Activated T-helper 9 cell treated with anti-CD3 and anti-CD28 coated beads, Interleukin-2, amount 50 U/mL, for 16 hours (primary cell): ENCODE measurements around the gene GLIS2.

ENCODE experiments used
- DNase-seq: peaks from one replicate; pipeline ENCODE4 v3.0.0-alpha.2; 2020; ENCODE audit warnings: low read depth

Gene GLIS2

DNA sequence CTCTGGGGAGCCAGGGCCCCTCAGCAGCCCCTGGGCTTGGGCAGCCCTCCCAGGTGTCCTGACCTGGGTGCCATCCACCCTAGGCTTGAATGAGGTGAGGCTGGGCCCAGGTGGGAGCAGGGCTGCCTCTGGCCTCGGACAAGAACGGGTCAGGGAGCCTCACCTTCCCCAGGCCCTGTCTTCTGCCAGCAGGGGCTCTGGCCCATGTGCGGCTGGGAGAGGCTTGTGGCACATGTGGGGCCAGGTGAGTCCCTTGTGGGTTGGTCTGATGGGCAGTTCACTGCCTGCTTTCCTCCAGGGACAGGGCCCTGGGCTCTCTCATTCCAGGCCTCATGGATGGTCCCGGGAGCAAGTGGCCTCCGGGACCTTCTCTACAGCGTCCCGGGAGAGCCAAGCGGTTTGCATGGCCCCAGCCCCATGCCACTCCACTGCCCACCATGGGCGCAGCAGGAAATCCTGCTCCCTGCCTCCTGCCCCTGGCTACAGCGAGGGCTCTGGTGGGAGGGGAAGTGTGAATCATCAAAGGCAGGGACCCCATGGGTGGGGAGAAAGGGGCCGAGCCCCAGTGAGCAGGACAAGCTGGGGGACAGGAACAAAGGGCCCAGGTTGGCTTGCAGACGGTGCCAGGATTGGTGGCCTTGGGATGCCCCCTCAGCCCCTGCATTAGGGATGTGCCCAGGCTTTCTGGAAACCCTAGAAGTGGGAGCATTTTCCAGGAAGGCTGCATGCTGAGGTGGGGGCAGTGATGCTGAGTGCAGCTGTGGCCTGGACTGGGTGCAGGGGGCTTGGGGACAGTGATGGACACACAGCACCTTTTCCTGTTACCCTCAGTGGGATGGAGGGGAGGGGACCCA lies 68.0 kb downstream of the GLIS2 start:
- DNase-seq = no peak

DNA sequence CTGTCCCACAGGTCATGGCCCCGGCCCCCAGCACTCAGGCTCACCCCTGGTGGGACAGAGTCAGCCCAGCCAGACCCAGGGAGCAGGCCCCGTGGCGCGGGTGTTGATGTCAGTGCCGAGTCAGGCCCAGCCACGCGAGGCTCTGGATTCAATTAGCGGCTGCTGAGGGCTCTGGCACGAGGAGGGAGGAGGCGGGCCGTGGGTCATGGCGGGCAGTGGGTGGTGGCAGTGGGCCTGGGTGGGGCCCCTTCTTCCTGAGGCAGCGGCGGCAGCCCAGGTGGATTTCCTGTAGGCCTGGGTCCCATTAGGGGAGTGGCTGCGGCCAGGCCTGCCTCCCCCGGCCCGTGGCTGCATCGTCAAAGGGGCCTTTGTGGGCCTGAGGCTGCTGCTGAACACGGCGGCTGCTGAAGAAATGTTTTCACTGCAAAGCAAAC lies 68.7 kb downstream of the GLIS2 start:
- no peak for DNase-seq

DNA sequence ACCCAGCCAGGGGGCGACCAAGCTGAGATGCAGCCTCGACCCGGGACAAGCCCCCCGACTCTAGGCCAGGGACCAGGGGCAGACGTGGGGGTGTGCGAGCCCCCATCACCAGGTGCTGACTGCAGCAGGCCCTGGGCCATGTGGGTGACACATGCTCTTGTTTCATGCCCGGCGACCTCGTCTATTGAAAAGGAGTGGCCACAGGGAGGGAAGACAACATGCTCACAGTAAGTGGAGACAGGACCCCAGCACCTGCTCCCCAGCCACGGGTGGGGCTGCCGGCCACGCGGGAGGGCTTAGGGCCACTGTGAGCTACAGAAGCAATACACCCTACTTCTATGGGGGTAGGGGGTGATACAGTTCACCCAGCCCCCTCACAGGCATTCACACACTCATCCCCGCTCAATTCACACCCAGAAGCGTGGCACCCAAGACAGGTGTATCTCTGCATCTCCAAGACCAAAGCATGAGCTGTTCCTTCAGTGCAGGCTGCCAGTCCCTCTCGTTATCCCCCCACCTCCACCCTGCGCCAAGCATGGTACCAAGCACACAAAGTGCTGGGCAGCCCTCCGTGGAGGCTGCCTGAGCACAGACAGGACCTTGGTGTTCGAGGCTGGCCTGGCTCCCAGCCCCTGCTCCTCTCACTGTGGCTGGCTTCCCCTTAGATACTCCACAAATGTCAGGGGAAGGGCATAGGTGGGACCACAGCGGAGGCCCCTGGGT lies 69.4 kb downstream of the GLIS2 start:
- no peak for DNase-seq

DNA sequence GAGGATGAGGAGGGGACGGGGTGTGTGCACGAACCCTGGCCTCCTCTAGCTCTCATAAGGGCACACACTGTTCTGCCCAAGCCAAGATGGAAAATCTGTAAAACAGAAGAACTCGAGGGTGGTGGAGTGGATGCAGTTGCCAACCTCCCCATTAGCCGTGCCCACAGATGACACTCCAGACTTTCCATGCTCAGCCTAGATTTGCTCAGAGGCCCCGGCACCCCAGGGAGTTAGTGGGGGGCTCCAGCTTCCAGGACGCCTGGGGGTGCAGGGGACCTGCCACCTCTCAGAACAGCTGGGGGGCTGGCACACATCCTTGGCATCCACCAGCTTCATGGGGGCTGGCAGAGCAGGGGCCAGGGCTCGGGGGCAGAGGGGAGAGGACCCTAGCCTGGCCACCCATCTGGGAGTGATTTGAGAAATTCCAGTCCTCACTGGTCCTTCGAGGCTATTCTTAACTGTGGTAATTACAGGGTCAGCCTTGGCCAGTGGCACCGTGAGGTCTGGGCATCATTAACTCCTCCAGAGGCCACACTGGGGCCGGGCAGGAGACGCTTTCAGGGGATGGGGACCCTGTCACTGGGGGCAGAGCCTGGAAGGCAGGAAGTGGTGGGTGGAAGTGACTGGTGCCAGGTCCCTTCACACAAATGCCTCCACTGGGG lies 70.1 kb downstream of the GLIS2 start:
- DNase-seq = no peak

DNA sequence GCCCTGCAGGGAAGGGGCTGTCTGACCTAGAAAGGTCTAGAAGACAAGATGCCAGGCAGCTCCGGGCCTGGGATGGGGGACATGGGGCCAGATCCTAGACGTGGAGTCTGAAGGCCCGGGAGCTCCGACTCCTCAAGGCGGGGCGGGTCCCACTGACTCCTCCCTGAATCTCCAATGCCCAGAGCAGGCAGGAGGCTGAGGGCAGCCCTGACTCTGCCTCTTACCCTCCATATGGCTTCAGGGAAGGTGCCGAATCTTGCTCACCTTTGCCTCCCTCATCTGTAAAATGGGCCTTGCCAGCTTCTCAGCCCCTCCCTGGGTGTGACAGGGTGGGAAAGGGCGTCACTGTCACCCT lies 70.6 kb downstream of the GLIS2 start:
- DNase-seq = no peak

DNA sequence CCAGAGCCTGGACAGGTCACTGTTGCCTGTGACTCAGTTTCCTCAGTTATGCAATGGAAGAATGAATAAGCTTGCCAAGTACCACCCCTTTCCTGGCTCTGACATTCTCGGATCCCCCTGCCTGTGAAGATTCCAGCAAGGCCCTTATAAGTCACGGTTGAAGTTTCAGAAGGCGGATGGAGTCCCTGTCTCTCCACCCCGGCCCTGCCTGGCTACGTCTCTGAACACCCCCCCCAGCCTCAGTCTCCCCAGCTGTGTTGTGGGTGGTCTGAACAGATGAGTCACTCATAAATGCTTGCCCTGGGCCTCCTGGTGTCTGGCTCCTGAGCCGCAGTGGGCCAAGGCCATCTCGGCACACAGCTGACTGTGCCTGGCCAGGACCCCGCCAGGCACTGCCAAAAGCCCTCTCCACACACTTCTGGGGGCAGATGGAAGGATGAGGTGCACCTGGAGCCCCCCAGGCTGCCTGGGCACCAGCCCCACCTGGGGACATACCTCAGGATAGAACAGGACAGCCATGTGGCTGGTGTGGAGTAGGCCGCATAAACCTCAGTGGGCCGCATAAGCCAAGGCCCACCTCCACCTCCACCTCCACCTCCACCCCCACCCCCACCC lies 71.2 kb downstream of the GLIS2 start:
- DNase-seq = no peak

DNA sequence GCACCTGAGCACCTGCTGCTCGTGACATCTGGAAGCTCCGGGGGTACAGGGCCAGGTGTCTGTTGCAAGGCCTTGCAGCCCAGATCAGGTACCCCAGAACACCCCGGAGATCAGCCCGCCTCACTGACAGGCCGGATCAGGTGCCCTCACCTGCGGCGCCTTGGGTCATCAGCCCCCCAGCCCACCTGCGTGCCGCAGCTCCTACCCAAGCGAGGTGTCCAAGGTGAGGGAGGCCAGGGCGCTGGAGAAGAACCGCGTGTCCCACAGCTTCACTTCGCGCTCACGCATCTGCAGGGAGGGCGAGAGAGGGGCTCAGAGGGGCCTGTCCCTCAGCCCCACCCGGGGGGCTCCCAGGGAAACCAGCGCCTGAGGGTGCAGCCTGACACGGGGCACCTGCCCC lies 71.9 kb downstream of the GLIS2 start:
- no peak for DNase-seq

DNA sequence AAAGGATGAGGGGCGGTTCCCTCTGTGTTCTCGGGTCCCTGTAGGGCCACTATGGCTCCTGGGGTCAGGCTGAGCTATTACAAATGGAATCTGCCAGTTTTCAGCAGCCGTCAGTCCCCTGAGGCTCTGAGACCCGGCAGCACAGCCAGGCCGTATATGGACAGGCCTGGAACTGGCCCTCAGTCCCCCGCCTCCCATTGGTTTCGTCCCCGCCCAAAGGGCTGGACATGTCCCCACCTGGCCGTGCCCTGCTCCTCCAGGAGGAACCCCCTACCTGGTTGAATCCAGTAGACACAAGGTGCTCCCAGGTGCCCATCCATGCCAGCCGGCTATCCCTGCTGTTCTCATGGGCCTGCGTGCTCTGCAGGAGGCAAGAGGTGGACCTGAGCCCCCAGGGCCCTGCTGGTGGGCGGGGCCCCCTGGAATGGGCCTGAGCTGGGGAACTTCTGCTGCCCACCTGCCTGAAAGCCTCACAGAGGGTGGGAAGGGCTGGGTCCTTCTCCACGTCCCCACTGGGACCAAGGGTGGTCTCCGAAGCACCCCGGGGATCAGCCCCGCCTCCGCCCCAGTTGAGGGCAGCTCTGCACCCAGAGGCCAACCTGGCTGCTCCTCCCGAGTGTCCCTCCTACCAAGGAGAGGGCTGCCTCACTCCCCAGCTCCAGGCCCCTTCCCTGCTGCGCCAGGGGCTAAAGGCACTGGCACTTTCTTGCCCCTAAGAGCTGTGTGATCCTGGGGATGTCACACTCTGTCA lies 72.6 kb downstream of the GLIS2 start:
- DNase-seq = no peak
